ENCODE measurements around the gene EPHB2.

DNA sequence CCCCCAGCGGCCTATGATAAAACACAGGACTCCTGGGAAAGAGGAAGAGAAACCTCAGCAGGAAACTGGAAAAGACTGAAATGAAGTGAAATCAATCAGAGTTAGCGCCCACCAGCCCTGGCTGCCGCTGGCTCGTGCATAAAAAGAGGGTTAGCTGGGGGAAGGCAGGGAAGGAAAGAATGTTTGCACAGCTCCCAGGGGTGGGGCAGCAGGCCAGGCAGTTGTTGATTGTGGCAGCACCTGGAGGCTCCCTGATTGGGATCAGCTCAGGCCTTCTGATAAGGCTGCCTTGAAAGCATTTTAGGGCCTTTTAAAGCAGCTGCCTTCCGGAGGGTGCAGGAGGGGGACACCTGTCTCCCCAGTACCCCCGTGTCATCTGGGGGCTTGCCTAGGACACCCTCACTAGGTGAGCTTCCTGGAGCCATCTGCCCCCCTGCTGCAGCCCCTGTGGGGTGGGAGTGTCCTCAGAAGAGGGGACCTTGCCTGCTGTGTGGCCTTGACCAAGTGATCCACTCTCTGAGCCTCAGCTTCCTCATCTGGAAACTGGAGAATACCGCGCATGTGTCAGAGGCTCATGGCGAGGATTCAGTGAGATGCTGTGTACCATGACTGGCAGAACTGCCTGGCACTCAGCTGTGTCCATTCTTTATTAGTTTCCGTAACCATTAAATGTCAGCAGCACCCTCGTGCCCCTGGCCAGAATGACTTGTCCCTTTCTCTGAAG lies 6.6 kb downstream of the EPHB2 start:
- no peak for TF ChIP-seq POLR2A (IDR thresholded peaks at IDR 0.05)
- TF ChIP-seq, protein P1, sequence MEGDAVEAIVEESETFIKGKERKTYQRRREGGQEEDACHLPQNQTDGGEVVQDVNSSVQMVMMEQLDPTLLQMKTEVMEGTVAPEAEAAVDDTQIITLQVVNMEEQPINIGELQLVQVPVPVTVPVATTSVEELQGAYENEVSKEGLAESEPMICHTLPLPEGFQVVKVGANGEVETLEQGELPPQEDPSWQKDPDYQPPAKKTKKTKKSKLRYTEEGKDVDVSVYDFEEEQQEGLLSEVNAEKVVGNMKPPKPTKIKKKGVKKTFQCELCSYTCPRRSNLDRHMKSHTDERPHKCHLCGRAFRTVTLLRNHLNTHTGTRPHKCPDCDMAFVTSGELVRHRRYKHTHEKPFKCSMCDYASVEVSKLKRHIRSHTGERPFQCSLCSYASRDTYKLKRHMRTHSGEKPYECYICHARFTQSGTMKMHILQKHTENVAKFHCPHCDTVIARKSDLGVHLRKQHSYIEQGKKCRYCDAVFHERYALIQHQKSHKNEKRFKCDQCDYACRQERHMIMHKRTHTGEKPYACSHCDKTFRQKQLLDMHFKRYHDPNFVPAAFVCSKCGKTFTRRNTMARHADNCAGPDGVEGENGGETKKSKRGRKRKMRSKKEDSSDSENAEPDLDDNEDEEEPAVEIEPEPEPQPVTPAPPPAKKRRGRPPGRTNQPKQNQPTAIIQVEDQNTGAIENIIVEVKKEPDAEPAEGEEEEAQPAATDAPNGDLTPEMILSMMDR (IDR thresholded peaks at IDR 0.05), result no peak
